ENCODE measurements around the gene SSC4D.

Gene SSC4D

GRCh38 chr7:76356823-76357222 lies 52.7 kb downstream of the SSC4D start:
- DNase-seq (ENCODE audit: extremely low read depth, low read depth) = no peak
- TF ChIP-seq, protein P1, sequence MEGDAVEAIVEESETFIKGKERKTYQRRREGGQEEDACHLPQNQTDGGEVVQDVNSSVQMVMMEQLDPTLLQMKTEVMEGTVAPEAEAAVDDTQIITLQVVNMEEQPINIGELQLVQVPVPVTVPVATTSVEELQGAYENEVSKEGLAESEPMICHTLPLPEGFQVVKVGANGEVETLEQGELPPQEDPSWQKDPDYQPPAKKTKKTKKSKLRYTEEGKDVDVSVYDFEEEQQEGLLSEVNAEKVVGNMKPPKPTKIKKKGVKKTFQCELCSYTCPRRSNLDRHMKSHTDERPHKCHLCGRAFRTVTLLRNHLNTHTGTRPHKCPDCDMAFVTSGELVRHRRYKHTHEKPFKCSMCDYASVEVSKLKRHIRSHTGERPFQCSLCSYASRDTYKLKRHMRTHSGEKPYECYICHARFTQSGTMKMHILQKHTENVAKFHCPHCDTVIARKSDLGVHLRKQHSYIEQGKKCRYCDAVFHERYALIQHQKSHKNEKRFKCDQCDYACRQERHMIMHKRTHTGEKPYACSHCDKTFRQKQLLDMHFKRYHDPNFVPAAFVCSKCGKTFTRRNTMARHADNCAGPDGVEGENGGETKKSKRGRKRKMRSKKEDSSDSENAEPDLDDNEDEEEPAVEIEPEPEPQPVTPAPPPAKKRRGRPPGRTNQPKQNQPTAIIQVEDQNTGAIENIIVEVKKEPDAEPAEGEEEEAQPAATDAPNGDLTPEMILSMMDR (IDR thresholded peaks at IDR 0.05; ENCODE audit: low read depth, low read length) = no peak

DNA sequence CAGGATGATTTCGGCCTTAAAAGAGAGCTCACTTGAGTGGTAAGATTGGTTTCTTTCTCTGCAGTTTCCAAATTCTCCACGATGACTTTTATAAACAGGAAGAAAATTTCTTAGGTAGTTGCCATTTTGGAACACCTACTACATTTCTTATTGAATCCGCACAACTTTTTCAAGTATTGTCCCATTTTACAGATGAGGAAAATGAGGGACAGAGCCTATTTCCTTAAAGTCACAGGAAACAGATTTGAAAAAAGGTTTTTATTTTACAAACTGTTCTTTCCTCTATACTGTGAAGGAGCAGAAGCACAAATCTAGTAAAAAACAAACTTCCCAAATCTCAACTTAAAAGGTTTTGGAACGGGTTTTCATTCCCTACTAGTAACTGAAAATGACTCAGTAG lies 53.4 kb downstream of the SSC4D start:
- TF ChIP-seq, protein P1 (IDR thresholded peaks at IDR 0.05; ENCODE audit: low read depth, low read length) = no peak
- no peak for DNase-seq (ENCODE audit: extremely low read depth, low read depth)

DNA sequence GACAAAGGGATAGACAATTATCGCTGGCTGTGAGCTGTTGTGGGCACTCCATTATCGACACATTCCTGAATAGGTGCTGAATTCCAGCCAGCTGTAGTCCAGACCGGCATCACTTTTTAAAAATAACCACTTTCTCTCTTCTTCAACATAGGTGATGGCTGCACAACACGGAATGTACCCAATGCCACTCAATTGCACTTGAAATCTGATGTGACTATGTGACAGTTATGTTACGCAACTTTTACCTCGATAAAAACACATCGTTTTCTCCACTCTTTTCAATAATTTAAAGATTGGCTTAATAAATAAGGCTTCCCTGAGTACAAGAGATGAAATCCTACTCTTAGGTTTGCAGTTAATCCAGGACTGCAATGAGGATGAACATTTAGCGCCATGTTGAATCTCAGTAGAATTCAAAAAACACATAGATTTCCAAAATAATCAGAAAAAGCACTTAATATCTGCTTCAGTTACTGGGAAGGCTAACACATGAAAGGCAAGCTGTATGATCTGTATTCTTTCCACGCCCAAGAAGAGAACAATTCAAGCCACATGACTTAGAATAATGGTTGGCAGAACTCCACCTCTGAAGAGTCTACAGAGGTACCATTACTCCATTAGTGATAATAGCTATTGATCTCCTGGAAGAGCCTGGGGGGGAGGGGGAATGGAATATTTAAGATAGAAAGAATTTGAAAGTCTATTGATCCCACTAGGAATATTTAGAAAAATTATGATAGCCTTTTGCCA lies 54.3 kb downstream of the SSC4D start:
- TF ChIP-seq, protein P1 (IDR thresholded peaks at IDR 0.05; ENCODE audit: low read depth, low read length) = no peak
- no peak for DNase-seq (ENCODE audit: extremely low read depth, low read depth)

DNA sequence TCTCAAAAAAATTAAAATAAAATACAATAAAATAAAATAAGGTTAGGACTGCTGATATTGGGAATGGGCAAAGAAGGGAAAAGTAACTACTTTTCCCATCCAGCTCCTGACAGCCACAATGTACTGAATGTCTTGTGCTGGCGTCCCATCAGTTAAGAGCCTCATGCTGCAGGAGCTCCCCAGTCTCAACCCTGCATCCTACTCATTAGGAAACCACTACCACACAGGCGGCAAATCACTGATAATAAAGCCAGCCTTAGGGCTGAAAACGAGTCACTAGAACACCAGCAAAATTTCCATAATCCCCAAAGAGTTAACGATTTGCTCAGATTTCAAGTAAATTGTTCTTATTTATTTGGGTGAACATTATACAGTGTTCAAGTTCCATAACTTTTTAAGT lies 55.0 kb downstream of the SSC4D start:
- no peak for DNase-seq (ENCODE audit: extremely low read depth, low read depth)
- TF ChIP-seq, protein P1 (IDR thresholded peaks at IDR 0.05; ENCODE audit: low read depth, low read length) = no peak

GRCh38 chr7:76353744-76354143 lies 55.8 kb downstream of the SSC4D start:
- no peak for DNase-seq (ENCODE audit: extremely low read depth, low read depth)
- TF ChIP-seq, protein P1 (IDR thresholded peaks at IDR 0.05; ENCODE audit: low read depth, low read length) = no peak

GRCh38 chr7:76352193-76352592 lies 57.3 kb downstream of the SSC4D start:
- TF ChIP-seq, protein P1 (IDR thresholded peaks at IDR 0.05; ENCODE audit: low read depth, low read length) = no peak
- DNase-seq (ENCODE audit: extremely low read depth, low read depth) = no peak

DNA sequence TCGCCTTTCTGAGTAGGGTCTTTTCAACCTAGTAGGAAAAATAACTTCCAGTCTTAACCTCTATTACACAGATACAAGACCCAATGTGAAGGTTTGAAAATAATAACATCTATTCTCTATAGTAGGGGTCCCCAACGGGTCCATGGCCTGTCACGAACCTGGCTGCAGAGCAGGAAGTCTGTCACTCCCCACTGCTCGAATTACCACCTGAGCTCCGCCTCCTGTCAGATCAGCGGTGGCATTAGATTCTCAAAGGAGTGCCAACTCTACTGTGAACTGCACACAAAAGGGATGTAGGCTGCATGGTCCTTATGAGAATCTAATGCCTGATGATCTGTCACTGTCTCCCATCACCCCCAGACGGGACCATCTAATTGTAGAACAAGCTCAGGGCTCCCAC lies 58.1 kb downstream of the SSC4D start:
- TF ChIP-seq, protein P1 (IDR thresholded peaks at IDR 0.05; ENCODE audit: low read depth, low read length) = no peak
- DNase-seq (ENCODE audit: extremely low read depth, low read depth) = no peak
